B cell (primary cell): Measurements from ENCODE around the gene CASP9.

Source experiments
- CTCF ChIP-seq: fragments of 200-600 bp; IDR thresholded peaks from one replicate; pipeline ENCODE4 v1.8.0; 2022; ENCODE audit warnings: antibody characterized with exemption, mild to moderate bottlenecking
- EZH2 ChIP-seq: IDR thresholded peaks from 2 replicates; pipeline ENCODE4 v1.6.1; 2012; ENCODE audit warnings: borderline replicate concordance, low read depth, mild to moderate bottlenecking, moderate library complexity, low read length; ENCODE audit not compliant: insufficient read depth, poor library complexity, severe bottlenecking

GRCh38 chr1:15452216-15452615 lies 71.8 kb downstream of the CASP9 start:
- no peak for TF ChIP-seq CTCF
- no peak for TF ChIP-seq EZH2
